ACC112 (cell line): ENCODE results near the gene NCOR1.

ENCODE experiments used
- H2AFZ ChIP-seq: fragments of 200-600 bp; sonication (generic); one replicate; pipeline ENCODE4 v1.6.0; 2017; ENCODE audit warnings: antibody characterized with exemption, low read length; ENCODE audit not compliant: unreplicated experiment
- H3K27ac ChIP-seq: fragments of 200-600 bp; sonication (generic); 2 replicates; pipeline ENCODE4 v1.5.1; 2014; ENCODE audit warnings: low read depth, mild to moderate bottlenecking, antibody characterized with exemption, low read length, moderate library complexity
- H3K27me3 ChIP-seq: fragments of 200-600 bp; sonication (generic); 2 replicates; pipeline ENCODE4 v1.6.1; 2014; ENCODE audit warnings: mild to moderate bottlenecking, antibody characterized with exemption, low read length, moderate library complexity, mixed read lengths; ENCODE audit not compliant: insufficient read depth
- H3K36me3 ChIP-seq: fragments of 200-600 bp; sonication (generic); 2 replicates; pipeline ENCODE4 v1.6.1; 2016; ENCODE audit warnings: mild to moderate bottlenecking, antibody characterized with exemption, low read length, moderate library complexity, mixed read lengths; ENCODE audit not compliant: insufficient read depth
- H3K4me1 ChIP-seq: fragments of 200-600 bp; sonication (generic); one replicate; pipeline ENCODE4 v1.6.1; 2016; ENCODE audit warnings: low read length, mixed read lengths; ENCODE audit not compliant: insufficient read depth, unreplicated experiment, control insufficient read depth
- H3K4me3 ChIP-seq: fragments of 200-600 bp; sonication (generic); 2 replicates; pipeline ENCODE4 v1.5.1; 2014; ENCODE audit warnings: mild to moderate bottlenecking, low read depth, low read length
- H3K79me2 ChIP-seq: fragments of 200-600 bp; sonication (generic); one replicate; pipeline ENCODE4 v1.6.0; 2016; ENCODE audit warnings: low read length; ENCODE audit not compliant: control insufficient read depth, unreplicated experiment, insufficient read depth

Gene NCOR1

GRCh38 chr17:16100737-16101400 is 114.5 kb downstream of the NCOR1 start:
- peaks cover 2% of the 10 kb centered on the region for H3K79me2 ChIP-seq
- H3K36me3 ChIP-seq, result peaks cover 33% of the 10 kb centered on the region
- no peak overlapping the region for H3K4me3 ChIP-seq
- H3K27ac ChIP-seq, result no peak overlapping the region
- no peaks in the 10 kb centered on the region for H3K27me3 ChIP-seq
- no peaks in the 10 kb centered on the region for H3K4me1 ChIP-seq
- no peak overlapping the region for H2AFZ ChIP-seq

DNA sequence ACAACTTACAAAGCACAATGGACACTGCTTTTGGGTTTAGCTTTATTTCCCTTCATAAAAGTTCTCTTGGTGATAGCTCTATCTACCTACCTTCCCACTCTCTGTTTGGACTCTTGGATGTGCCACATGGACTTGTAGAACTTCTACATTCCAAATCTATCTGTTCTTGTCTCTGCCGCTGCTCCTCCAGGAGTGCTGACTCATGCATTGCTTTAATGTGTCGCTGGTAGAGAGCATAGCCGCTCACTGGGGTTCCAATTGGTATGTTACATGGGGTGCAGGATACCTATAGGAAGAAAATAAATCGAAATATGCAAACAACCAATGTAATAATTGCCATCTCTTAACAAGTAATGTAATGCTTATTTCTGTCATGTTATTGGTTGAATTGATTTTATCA is 123.6 kb downstream of the NCOR1 start:
- Histone ChIP-seq H2AFZ (no peak overlapping the region), H3K27me3 (no peaks in the 10 kb centered on the region), H3K27ac (no peak overlapping the region), H3K79me2 (no peaks in the 10 kb centered on the region), H3K36me3 (peaks cover 35% of the 10 kb centered on the region), H3K4me3 (no peak overlapping the region), H3K4me1 (no peaks in the 10 kb centered on the region)

DNA sequence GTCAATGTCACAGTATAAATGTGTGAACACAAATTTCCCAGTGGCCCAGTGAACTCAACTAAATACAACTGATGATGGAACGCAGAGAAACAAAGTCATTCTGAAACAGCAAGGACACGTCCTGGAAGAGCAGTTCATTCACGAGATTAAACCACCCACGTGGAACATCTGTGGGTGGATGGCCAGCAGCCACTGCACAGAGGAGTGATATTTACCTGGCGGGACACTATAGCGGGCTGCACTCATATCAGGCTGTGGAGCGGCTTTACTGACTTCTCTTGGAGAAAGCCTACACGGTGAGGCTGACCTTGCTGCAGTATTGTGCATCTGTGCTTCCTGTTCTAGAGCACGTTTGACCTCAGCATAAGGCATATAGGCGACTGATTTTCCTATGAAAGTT is 128.4 kb downstream of the NCOR1 start:
- H3K79me2 ChIP-seq, result peaks cover 4% of the 10 kb centered on the region
- no peak overlapping the region for H2AFZ ChIP-seq
- no peak overlapping the region for H3K4me3 ChIP-seq
- H3K27ac ChIP-seq, result no peak overlapping the region
- H3K27me3 ChIP-seq, result no peaks in the 10 kb centered on the region
- peaks cover 19% of the 10 kb centered on the region for H3K4me1 ChIP-seq
- peaks cover 36% of the 10 kb centered on the region for H3K36me3 ChIP-seq

DNA sequence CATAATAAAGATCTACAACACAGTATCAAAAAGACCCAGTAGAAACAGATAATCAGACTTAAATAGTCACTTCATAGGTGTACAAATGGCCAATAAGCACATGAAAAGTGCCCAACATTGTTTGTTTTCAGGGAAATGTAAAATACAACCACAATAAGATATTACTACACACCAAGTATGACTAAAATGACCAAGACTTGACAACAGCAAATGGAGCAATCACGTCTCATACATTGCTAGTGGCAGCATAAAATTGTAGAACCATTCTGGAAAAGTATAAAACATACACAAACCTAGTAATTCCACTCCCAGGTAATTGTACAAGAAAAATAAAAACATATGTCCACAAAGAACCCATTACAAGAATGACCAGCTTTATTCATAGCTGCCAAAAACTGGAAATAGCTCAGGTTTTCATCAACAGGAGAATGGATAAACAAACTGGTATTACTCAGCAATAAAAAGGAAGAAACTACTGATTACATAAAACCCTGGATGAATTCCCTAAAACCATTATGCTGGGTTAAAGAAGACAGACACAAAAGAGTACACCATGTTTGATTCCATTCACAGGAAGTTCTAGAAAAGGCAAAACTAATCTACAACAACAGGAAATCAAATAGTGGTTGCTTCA is 130.2 kb downstream of the NCOR1 start:
- Histone ChIP-seq H3K27me3 (no peaks in the 10 kb centered on the region), H3K27ac (peak overlapping the region; percentile 87), H3K36me3 (peaks cover 35% of the 10 kb centered on the region), H3K4me3 (0 out of 2 replicates have a peak overlapping the region, but pooled peaks have one; percentile 15), H3K79me2 (peaks cover 9% of the 10 kb centered on the region), H3K4me1 (peaks cover 19% of the 10 kb centered on the region), H2AFZ (peak overlapping the region; percentile 34)

DNA sequence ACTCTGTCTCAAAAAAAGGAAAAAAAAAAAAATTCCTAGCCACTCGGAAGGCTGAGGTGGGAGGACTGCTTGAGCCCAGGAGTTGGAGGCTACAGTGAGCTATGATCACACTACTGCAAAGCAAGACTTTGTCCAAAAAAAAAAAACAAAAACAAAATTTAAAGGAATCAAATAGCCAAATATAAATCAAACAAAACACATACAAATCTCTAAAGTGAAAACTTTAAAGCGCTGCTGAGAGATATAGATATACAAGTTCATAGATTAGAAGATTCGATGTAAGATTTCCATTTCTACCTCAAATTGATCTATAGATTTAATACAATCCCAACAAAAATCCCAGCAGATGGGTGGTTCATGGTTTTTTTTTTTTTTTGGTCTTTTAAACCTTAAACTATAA is 132.1 kb downstream of the NCOR1 start:
- Histone ChIP-seq H3K4me3 (no peak overlapping the region), H3K79me2 (peaks cover 9% of the 10 kb centered on the region), H3K36me3 (peaks cover 46% of the 10 kb centered on the region), H3K4me1 (peaks cover 19% of the 10 kb centered on the region), H2AFZ (no peak overlapping the region), H3K27ac (no peak overlapping the region), H3K27me3 (no peaks in the 10 kb centered on the region)

DNA sequence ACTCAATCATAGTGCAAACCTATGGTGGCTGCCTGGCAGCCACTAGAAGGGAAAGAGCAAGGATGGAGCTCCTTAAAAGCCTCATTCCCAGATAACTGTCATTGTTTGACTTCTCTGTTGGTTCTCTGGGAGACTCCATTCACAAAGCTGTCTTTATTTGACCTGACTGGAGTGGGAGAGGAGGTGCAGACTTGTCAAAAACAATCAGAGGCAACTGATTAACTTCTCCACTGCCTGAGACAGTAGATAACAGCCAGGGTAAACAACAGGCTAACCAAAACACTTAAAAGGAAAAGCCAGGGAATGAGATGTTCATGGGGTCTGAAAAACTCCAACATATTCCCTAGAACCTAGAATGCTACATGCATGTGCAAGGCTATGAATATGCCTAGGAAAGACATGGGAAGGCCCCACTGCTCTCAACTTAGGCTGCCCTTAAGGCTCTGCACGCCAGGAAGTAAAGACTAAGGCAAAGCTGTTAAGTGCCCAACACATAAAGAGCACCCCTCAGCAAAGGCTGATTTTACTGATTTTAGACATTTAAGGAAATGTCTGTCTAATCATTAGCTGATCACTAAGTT is 133.7 kb downstream of the NCOR1 start:
- peaks cover 41% of the 10 kb centered on the region for H3K36me3 ChIP-seq
- H2AFZ ChIP-seq, result no peak overlapping the region
- H3K79me2 ChIP-seq, result peaks cover 9% of the 10 kb centered on the region
- H3K4me1 ChIP-seq, result peaks cover 19% of the 10 kb centered on the region
- no peak overlapping the region for H3K4me3 ChIP-seq
- H3K27me3 ChIP-seq, result no peaks in the 10 kb centered on the region
- no peak overlapping the region for H3K27ac ChIP-seq

GRCh38 chr17:16080366-16080765 is 135.0 kb downstream of the NCOR1 start:
- no peak overlapping the region for H2AFZ ChIP-seq
- peaks cover 10% of the 10 kb centered on the region for H3K4me1 ChIP-seq
- H3K4me3 ChIP-seq, result no peak overlapping the region
- H3K27me3 ChIP-seq, result no peaks in the 10 kb centered on the region
- H3K27ac ChIP-seq, result no peak overlapping the region
- H3K79me2 ChIP-seq, result peaks cover 9% of the 10 kb centered on the region
- peaks cover 31% of the 10 kb centered on the region for H3K36me3 ChIP-seq

DNA sequence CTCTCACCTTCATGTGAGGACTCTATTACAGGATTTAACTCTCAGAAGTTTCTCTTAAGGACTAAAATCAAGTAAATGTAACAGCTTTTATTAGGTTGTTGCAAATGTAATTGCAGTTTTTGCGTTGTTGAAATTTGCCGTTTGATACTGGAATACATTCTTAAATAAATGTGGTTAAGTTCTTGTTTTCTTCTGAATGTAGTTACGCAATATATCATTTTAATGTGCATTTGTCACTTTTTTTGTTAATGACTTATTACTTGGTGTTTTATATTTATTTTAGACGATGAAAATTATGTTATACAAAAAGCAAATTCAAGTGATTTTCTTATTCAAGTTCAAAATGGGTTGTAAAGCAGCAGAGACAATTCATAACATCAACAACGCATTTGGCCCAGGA is 139.4 kb downstream of the NCOR1 start:
- Histone ChIP-seq H2AFZ (no peak overlapping the region), H3K27me3 (no peaks in the 10 kb centered on the region), H3K79me2 (peaks cover 2% of the 10 kb centered on the region), H3K27ac (no peak overlapping the region), H3K4me3 (no peak overlapping the region), H3K36me3 (peaks cover 37% of the 10 kb centered on the region), H3K4me1 (no peaks in the 10 kb centered on the region)

- Histone ChIP-seq H3K27me3 (no peaks in the 10 kb centered on the region), H2AFZ (no peak overlapping the region), H3K27ac (no peak overlapping the region), H3K79me2 (peaks cover 2% of the 10 kb centered on the region), H3K4me1 (no peaks in the 10 kb centered on the region), H3K36me3 (peaks cover 32% of the 10 kb centered on the region), H3K4me3 (no peak overlapping the region)
These were observed 140.9 kb downstream of the NCOR1 start for GRCh38 chr17:16074423-16074822.

DNA sequence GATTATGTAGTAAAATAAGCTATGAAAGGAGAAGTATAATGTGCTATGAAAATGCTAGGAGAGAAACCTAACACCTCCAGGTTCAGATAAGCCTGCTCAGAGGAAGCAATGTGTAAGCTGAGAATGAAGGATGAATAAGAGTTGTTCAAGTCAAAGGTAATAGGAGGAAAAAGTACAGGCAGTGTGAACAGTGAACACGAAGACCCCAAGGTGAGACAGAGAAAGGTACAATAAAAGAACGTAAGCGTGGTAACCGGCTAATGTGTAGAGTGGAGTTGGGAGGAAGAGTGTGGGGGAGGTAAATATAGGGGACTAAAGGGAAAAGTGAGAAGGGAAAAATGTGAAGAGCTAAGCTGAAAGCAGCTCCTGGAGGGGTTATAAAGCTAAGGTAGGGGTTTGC is 141.5 kb downstream of the NCOR1 start:
- H3K4me3 ChIP-seq, result no peak overlapping the region
- no peak overlapping the region for H3K27ac ChIP-seq
- no peaks in the 10 kb centered on the region for H3K27me3 ChIP-seq
- H3K36me3 ChIP-seq, result peaks cover 29% of the 10 kb centered on the region
- no peak overlapping the region for H2AFZ ChIP-seq
- H3K79me2 ChIP-seq, result peaks cover 2% of the 10 kb centered on the region
- H3K4me1 ChIP-seq, result no peaks in the 10 kb centered on the region

GRCh38 chr17:16072031-16072430 is 143.3 kb downstream of the NCOR1 start:
- no peak overlapping the region for H2AFZ ChIP-seq
- no peaks in the 10 kb centered on the region for H3K4me1 ChIP-seq
- peaks cover 25% of the 10 kb centered on the region for H3K36me3 ChIP-seq
- H3K4me3 ChIP-seq, result no peak overlapping the region
- H3K79me2 ChIP-seq, result peaks cover 2% of the 10 kb centered on the region
- H3K27ac ChIP-seq, result no peak overlapping the region
- H3K27me3 ChIP-seq, result no peaks in the 10 kb centered on the region
